ENCODE measurements around the gene PPP1R17.
A peak's percentile ranks its signal among the peaks of the same experiment; 100 is the strongest.

PPP1R17 gene

DNA sequence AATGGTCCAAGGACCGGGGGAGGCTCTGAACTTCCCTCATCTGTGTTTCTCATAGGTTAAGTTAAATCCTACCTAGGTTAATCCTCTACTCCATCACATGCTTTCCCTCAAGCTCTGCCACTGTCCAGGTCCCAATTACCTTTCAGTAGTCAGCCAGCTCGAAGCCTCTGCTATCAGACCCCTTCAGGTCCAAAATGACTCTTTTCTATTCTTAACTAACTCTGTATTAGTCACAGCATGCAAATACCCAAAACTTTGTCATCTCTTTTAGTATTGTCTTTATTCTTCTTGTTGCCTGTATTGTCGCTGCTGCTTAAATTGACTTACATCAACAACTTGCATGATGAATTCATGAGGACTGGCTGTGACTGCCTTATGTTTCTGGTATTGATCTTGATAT lies 15.3 kb downstream of the PPP1R17 start:
- DNase-seq = no peak

DNA sequence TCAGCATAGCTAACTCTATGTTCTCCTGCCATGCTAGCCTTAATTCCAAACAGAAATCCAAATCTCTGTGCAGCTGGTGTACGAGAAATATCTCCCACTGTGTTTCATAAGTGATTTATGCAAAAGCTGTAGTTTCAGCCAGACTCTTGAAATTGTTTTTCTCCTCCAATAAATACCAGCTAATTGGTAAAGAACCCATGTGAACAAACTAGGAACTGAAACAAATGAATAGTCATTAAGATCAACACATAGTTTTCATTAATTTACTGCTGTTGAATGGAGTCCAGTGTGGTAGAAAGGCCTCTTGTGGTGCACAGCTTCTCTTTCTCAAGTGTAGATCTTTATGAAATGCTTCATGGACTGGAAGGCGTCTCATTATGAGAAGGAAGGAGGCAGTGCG lies 18.4 kb downstream of the PPP1R17 start:
- DNase-seq = no peak

DNA sequence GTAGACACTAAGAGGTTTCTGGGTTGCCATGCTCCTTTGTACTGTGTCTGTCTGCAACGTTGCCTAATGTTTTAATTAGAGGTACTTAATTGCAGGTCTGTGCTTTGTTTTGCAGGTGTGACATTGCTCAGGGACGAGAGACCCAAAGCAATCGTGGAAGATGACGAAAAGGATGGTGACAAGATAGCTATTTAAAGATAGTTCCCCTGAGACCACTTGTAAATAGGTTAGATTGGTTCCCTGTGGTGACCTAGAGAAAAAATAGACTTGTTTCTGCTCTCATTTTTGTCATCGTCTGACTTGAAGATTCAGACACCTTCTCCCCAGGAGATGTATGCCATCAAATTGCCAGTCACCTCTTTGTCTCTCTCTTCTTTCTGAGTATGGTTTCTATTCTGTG lies 20.1 kb downstream of the PPP1R17 start:
- no peak for DNase-seq

DNA sequence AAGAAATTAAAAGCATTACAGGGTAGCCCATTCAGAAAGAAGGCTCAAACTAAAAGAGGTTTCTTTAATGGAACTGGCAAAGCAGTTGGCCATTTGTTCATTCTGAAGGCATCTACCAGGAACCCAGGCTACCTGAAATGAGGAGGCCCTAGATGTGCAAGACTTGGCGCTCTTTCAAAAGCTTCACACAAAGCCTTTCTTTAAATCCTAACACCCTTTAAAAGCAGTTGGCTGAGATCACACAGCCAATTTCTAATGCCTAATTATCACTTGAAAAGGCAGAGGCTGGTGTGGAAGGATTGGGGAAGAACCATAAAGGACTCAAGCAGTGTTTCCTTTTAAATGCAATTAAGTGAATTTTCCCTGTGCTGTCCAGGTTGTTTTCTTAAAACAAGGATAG lies 23.2 kb downstream of the PPP1R17 start:
- DNase-seq = no peak

DNA sequence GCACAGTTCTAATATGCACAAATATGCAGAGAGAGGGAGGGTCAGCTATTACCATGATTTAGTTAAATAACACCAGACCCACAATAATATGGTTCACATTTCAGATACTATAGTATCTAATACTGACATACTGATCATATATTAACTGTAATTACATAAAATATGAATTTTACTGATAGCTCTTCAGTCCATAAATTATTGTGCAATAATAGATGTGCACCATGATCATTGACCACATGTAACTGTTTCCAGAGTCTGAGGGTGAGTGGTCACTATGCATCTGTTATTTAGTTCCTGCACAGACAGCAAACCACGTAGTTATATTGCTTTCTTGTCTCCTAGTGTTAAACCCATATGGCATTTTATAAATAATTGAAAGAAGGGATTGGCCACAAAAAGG lies 29.3 kb downstream of the PPP1R17 start:
- DNase-seq = no peak

DNA sequence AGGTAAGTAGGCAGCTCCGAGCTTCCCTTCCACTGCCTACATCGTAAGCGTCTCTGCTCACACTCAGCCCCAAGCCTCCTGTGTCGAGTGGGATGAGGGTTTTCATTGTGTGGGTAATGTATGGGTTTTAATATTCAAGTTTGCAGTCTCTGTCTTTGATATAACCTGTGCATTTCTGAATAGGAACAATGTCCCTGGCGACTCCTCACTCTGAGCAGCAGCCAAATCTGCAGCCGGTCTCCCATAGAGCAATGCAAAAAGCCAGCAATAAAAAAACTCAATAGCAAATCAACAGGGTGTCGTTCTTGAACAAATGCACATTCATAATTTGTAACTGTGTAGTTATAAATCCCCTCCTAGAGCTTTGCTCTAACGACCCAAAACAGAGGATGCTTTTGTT lies 33.4 kb downstream of the PPP1R17 start:
- DNase-seq = no peak

DNA sequence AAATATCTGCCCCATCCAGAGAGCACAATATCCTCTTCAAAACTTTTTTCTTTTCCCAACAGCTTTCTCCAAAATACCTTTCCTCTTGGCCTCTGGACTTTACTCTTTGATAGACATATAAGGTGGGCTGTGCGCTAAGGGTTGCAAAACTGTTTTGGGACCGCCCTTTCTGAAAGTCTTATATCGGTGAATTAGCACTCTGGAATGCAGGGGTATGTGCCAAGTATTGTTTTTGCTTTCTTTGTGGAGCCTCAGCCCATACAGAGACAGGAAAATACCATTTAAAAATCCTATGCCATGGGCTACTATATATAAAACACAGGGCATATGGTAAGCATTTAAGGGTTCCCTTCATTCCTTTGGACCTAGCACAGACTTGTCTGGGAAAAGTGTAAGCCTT lies 37.7 kb downstream of the PPP1R17 start:
- DNase-seq = peak; percentile 44

DNA sequence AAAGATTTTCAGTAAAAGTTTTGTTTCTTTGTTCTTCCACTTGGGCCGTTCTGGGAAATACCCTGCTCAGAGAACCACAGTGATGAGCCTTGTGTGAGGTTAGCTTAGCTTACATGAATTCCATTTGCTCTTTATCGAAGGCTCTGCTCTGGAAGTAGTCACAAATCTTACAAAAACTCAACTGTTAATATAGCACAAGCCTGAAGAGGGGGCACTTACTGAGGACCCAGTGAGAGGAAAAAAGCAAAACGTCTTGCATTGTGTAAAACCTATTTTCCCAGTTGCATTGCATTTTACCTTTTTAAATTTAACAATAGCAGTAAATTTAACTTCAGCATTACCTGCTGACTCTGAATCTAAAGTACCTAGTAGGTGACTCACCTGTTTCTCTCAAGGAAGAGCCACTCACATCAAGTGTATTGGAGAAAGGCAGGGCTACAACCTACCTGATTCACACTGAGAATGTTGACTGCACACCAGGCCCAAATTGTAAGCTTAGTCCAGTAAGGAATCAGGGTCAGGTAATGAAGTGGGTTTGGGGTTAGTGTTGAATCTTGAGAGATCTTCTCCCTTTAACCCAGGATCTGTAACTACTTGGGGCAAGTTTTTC lies 42.3 kb downstream of the PPP1R17 start:
- no peak for DNase-seq

DNA sequence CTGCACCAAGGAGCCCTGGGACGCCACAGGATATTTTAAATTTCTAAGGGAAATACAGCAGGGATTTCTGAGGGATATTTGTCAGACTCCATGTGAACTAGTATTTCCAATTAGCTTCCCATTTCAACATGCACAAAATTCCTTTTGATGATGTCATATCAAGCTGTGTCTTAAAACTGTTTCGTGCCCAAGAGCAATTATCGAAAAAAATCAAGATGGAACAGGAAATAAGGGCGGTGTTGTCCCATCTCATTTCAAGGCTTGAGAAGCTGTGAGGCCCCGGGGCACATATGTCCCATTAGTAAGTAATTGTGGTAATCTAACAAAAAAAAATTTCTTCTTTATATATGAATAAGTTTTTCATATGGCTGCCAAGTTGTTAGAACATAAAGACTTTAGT lies 47.4 kb downstream of the PPP1R17 start:
- peak; percentile 75 for DNase-seq

DNA sequence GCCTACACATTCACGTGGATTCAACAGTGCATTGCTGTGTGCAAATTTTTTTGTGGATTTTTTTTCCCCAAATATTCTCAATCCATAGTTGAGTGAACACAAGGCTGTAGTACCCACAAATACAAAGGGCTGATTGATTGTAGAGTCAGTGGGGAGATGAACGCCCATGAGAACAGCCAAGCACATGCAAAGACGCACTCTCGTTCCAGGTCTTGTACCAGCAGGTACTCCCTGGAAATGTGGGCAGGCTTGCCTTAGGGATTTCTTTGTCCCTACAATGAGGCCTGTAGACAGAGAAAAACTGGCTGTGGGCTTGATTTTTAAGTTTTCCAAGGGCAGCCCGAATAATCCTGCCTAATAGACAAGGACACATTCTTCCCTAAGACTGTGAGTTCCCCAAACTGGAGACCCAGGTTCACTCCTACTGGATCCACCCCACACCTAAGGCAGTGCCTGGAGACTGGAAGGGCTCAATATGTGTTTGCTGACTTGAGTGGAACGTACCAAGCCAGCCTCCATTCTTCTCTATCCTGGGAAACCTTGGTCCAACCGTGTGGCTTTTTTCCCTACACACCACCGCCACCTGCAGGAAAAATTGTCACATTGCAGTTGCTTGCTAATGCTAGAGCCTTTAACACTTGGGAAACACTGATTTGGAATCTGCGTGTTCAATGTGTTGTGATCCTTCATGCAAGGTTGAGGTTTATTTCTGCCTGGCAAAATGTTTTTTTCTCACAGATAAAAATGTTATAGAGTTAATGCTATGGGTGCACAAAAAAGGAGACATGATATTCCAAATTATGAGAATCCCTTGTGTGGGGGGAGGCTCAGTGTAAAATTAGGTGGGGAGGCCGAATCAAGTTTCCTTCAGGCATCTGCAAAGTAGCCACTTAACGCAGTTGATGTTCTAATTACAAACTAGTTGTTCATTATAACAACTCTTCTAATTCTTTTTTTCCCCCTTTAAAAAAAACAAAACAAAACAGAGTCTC lies 49.3 kb downstream of the PPP1R17 start:
- peak; percentile 72 for DNase-seq

DNA sequence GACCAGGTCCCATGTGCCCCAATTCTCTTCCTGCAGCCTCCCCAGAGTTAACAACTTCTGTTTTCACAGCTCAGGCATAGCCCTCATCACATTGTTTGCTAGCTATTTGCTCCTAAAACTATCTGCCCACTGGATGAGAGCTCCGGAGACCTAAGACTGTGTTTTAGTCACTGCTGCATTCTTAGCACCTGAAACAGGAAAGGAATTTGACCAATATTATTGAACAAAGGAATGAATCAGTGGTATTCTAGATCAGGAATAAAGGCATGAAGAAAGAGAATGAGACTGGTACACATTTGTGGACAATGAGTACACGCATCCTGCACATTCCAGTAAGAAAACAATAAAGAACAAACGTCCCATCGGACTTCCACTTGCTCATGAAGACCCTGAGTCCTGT lies 54.8 kb downstream of the PPP1R17 start:
- no peak for DNase-seq

DNA sequence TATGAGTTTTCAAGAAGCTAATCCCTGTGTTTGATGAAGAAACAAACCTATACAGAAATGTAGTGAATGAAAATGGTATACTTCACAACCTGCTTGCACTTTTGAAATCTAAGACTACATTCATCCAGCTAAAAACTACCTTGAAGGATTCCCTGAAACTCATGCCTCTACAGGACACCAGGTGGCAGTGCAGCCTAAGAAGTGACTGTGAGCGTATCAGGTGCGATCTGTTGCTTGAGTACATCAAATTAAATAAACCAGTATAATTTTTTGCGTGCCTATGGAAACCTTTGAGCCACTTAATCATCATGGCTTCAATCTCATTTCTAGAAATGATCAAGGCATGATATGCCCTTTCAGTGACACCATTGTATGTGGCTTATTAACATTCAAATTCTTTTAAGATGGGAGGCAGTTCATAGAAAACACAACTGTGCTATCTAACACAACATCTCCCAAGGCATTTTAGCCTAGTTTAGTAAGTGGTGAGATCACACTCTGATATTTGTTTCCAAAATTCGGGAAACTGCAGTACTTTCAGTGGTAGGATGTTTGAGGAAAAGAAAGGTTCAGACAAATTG lies 57.4 kb downstream of the PPP1R17 start:
- peak; percentile 79 for DNase-seq

DNA sequence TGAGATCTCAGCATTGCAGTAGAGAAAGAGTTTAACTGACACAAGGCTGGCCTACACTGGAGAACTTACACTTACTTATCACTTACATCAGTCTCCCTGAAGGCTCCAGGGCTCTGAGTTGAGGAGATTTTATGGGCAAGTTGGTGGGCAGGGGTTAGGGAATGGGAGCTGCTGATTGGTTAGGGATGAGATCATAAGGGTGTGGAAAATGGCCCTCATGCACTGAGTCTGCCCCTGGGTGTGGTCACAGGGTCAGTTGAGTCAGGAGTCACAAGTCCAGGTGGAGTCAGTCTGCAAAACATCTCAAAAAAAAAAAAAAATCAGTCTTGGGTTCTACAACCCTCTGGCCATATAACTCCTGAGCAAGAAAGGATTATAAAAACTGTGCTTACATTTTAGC lies 60.5 kb downstream of the PPP1R17 start:
- peak; percentile 40 for DNase-seq

DNA sequence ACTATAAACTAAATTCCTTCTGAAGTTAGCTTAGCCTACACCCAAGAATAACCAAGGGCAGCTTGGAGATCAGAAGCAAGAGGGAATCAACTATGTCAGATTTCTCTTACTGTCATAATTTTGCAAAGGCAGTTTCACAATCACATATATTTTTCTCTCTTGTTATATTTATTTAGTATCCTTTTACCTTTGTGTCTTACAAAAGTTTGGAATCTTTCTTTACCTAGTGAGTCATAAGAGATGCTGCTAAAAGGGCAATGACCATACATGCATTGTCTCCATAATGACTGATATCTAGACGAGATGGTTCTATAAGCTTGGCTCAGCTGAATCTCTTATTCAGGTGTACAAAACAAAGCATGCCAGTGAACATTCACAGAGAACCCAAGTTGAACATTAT lies 61.1 kb downstream of the PPP1R17 start:
- no peak for DNase-seq

DNA sequence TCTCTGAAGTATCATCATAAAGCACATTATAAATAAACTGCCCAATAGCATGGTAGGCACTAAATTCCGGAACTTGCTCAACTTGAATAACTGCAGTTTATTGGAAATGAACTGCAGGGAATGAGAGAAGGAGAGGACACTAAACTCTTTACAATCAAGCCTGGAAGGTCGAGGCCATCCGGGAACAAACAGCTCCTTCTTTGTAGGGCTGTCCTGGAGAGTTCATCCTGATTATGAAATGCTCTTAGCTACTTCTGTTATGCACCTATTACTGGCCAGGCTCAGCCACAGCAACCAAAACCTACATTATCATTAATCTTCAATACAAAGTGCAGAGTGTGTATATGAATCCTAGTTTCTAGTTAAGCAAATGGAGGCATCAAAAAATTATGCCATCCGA lies 64.7 kb downstream of the PPP1R17 start:
- DNase-seq = no peak

All from EL (cell line).